Activated CD4-positive, alpha-beta memory T cell treated with anti-CD3 and anti-CD28 coated beads for 36 hours (primary cell): ENCODE data around the gene TTC12. TPM values are rescaled to one million over a fixed set of nuclear protein-coding genes. Genes with fewer than 3 reads are reported as not detected.

Experiments
- CTCF ChIA-PET: fragments of 350-600 bp; sonication (Branson Sonifier 250); formaldehyde crosslinking; loops from one replicate; lab custom pipeline; 2021; ENCODE audit warnings: antibody characterized with exemption, inconsistent platforms; lab: Charles Lee
- POLR2A ChIA-PET: fragments of 350-600 bp; sonication (Branson Sonifier 250); formaldehyde crosslinking; loops from one replicate; lab custom pipeline; 2021; ENCODE audit warnings: antibody characterized with exemption; lab: Charles Lee
- DNase-seq: peaks from one replicate; pipeline ENCODE4 v3.0.0-alpha.2; 2020
- H3K27ac Mint-ChIP-seq: one replicate; pipeline ENCODE4 v1.8.0; 2021; ENCODE audit warnings: mixed read lengths
- H3K27me3 Mint-ChIP-seq: one replicate; pipeline ENCODE4 v1.8.0; 2021; ENCODE audit warnings: mixed read lengths
- H3K36me3 Mint-ChIP-seq: one replicate; pipeline ENCODE4 v1.8.0; 2021; ENCODE audit warnings: mixed read lengths
- H3K4me1 Mint-ChIP-seq: one replicate; pipeline ENCODE4 v1.8.0; 2021; ENCODE audit warnings: low read depth, mixed read lengths
- H3K4me3 Mint-ChIP-seq: one replicate; pipeline ENCODE4 v1.8.0; 2021; ENCODE audit warnings: mild to moderate bottlenecking, mixed read lengths
- H3K9me3 Mint-ChIP-seq: one replicate; pipeline ENCODE4 v1.8.0; 2021; ENCODE audit warnings: mixed read lengths
- intact Hi-C: fragments of 100-400 bp; cut with micrococcal nuclease; formaldehyde crosslinking; loops from one replicate; pipeline ENCODE4 v1.15.1; 2023
- total RNA-seq, 2 experiments: library from RNA; stranded (reverse); gene quantifications; one replicate each; pipeline ENCODE4 v1.2.3, GENCODE V29; 2021

Gene TTC12, protein sequence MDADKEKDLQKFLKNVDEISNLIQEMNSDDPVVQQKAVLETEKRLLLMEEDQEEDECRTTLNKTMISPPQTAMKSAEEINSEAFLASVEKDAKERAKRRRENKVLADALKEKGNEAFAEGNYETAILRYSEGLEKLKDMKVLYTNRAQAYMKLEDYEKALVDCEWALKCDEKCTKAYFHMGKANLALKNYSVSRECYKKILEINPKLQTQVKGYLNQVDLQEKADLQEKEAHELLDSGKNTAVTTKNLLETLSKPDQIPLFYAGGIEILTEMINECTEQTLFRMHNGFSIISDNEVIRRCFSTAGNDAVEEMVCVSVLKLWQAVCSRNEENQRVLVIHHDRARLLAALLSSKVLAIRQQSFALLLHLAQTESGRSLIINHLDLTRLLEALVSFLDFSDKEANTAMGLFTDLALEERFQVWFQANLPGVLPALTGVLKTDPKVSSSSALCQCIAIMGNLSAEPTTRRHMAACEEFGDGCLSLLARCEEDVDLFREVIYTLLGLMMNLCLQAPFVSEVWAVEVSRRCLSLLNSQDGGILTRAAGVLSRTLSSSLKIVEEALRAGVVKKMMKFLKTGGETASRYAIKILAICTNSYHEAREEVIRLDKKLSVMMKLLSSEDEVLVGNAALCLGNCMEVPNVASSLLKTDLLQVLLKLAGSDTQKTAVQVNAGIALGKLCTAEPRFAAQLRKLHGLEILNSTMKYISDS
- 1 to 10 TPM; 7.4 to 8.9 TPM for total RNA-seq

- H3K9me3 Mint-ChIP-seq, result no peaks in the 10 kb centered on the region
- ChIA-PET POLR2A (interaction anchor here (0.6 to 1.9 kb wide), 4 partner anchors 8 to 87 kb away, joined by 3 to 5 read pairs (median 4); no protein-coding TSS in a partner anchor), CTCF (interaction anchor here (0.8 to 2.5 kb wide), 4 partner anchors 10 to 1034 kb away, joined by 3 to 13 read pairs (median 6); partner anchors contain the start of gene ZW10)
- H3K4me3 Mint-ChIP-seq, result peak within 1 kb of the TSS; percentile 83
- DNase-seq, result peak; percentile 96
- no peaks in the 10 kb centered on the region for H3K27me3 Mint-ChIP-seq
- H3K4me1 Mint-ChIP-seq, result peaks cover 23% of the 10 kb centered on the region
- peak within 1 kb of the TSS; percentile 77 for H3K27ac Mint-ChIP-seq
- H3K36me3 Mint-ChIP-seq, result peaks cover 19% of the 10 kb centered on the region
- intact Hi-C loops, result loop anchor here (1.0 to 10.0 kb wide), 6 partner anchors 272 to 1440 kb away; partner anchors contain the start of genes ALG9, CFAP68, FDXACB1 and PTS
Observed at GRCh38 chr11:113314389-113315301, at the start of gene TTC12. TSS of gene TTC12 (plus strand) at chr11:113314583. CDS start at chr11:113316258, 1,675 bp downstream.

DNA sequence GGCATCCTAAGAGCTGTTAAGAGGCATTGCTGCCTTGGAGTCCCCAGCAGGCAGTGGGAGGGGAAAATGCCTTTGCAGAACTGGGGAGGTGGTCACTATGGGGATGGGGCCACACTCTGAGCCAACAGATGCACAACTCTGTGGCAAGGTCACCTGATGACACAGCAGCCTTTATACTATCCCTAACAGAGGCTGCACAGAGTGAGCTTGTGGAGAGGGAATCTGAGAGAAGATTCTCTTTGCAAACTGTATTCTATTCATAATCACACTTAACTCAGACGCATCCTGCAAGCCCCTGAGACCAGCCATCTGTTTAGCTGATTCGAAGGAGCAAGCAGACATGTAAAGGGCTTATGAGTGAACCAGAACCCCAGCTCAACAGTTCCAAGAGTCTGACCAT is 49.0 kb upstream of the TTC12 start:
- H3K27me3 Mint-ChIP-seq, result peaks cover 2% of the 10 kb centered on the region
- H3K4me3 Mint-ChIP-seq, result no peak overlapping the region
- intact Hi-C loops, result no loop called here
- H3K27ac Mint-ChIP-seq, result no peak overlapping the region
- H3K36me3 Mint-ChIP-seq, result no peaks in the 10 kb centered on the region
- no peaks in the 10 kb centered on the region for H3K9me3 Mint-ChIP-seq
- H3K4me1 Mint-ChIP-seq, result no peaks in the 10 kb centered on the region
- CTCF ChIA-PET, result no interaction called here
- no peak for DNase-seq
- POLR2A ChIA-PET, result no interaction called here

- POLR2A ChIA-PET, result no interaction called here
- intact Hi-C loops, result no loop called here
- DNase-seq, result no peak
- Mint-ChIP-seq H3K27me3 (peaks cover 2% of the 10 kb centered on the region), H3K4me3 (no peak overlapping the region), H3K36me3 (no peaks in the 10 kb centered on the region), H3K27ac (no peak overlapping the region), H3K4me1 (no peaks in the 10 kb centered on the region), H3K9me3 (no peaks in the 10 kb centered on the region)
- CTCF ChIA-PET, result no interaction called here
Observed at GRCh38 chr11:113267493-113267892, 46.9 kb upstream of the TTC12 start.

DNA sequence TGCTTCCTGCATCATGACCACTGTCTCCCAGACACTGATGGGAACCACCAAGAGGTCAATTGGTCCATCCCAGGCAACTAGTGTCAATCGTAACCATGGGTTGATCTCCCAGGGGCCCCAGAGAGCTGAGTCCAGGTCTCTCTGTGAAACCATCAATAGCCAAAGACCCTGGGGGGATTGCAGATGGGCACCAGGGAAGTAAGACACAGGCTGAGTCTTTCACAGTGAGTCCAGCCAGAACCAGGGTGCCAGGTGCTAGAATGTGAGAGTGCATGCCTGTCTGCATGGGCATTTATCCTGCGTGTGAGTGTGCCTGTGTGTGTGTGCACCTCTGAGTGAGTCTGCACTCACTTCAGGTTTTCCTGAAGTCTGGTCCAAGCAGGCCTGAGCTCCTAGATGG is 45.3 kb upstream of the TTC12 start:
- Mint-ChIP-seq H3K4me3 (no peak overlapping the region), H3K9me3 (no peaks in the 10 kb centered on the region), H3K36me3 (no peaks in the 10 kb centered on the region), H3K27ac (no peak overlapping the region), H3K27me3 (peaks cover 2% of the 10 kb centered on the region), H3K4me1 (no peaks in the 10 kb centered on the region)
- CTCF ChIA-PET, result no interaction called here
- POLR2A ChIA-PET, result no interaction called here
- no peak for DNase-seq
- intact Hi-C loops, result no loop called here

- Mint-ChIP-seq H3K36me3 (no peaks in the 10 kb centered on the region), H3K27ac (no peak overlapping the region), H3K4me3 (no peak overlapping the region), H3K27me3 (peaks cover 2% of the 10 kb centered on the region), H3K9me3 (no peaks in the 10 kb centered on the region), H3K4me1 (no peaks in the 10 kb centered on the region)
- CTCF ChIA-PET, result no interaction called here
- intact Hi-C loops, result no loop called here
- POLR2A ChIA-PET, result no interaction called here
- DNase-seq, result no peak
Observed at GRCh38 chr11:113269636-113270035, 44.7 kb upstream of the TTC12 start.

DNA sequence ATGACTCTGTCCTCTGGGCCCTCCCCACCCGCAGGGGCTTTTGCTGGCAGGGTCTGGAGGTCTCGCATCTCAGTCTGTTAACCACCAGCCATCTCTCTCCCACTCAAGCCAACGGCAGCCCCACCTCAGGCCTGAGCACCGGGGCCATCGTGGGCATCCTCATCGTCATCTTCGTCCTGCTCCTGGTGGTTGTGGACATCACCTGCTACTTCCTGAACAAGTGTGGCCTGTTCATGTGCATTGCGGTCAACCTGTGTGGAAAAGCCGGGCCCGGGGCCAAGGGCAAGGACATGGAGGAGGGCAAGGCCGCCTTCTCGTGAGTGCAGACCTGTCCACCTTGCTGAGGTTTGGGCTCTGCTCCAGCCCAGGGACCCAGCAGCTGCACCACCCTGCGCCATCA is 44.3 kb upstream of the TTC12 start:
- no peaks in the 10 kb centered on the region for H3K36me3 Mint-ChIP-seq
- intact Hi-C loops, result no loop called here
- ChIA-PET POLR2A (no interaction called here), CTCF (no interaction called here)
- no peaks in the 10 kb centered on the region for H3K4me1 Mint-ChIP-seq
- DNase-seq, result no peak
- no peak overlapping the region for H3K4me3 Mint-ChIP-seq
- H3K27me3 Mint-ChIP-seq, result peaks cover 2% of the 10 kb centered on the region
- H3K9me3 Mint-ChIP-seq, result no peaks in the 10 kb centered on the region
- H3K27ac Mint-ChIP-seq, result no peak overlapping the region

GRCh38 chr11:113271551-113272245 is 42.7 kb upstream of the TTC12 start:
- DNase-seq, result no peak
- intact Hi-C loops, result no loop called here
- no peaks in the 10 kb centered on the region for H3K36me3 Mint-ChIP-seq
- no peaks in the 10 kb centered on the region for H3K27me3 Mint-ChIP-seq
- H3K4me1 Mint-ChIP-seq, result no peaks in the 10 kb centered on the region
- H3K4me3 Mint-ChIP-seq, result no peak overlapping the region
- ChIA-PET POLR2A (no interaction called here), CTCF (no interaction called here)
- H3K9me3 Mint-ChIP-seq, result no peaks in the 10 kb centered on the region
- H3K27ac Mint-ChIP-seq, result no peak overlapping the region

DNA sequence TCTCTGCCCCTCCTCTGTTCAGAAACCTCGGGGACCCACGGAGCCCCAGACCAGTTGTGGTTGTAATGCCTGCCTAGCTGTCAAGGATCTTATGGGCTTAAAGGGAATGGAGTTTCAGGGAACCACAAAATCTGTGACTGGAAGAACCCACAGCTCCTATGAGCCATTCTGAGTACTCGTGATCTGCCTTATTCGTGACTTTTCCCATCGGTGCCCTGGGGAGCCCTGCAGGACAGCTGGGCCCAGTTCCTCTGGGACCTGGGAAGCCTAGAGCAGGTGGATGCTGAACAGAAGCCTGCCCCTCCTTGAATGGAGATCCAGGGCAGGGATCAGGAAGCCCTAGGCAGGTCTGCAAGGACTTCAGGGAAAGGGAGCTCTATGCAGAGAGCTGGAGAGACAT is 42.1 kb upstream of the TTC12 start:
- DNase-seq, result no peak
- Mint-ChIP-seq H3K4me3 (no peak overlapping the region), H3K36me3 (no peaks in the 10 kb centered on the region), H3K27me3 (no peaks in the 10 kb centered on the region), H3K4me1 (no peaks in the 10 kb centered on the region), H3K27ac (no peak overlapping the region), H3K9me3 (no peaks in the 10 kb centered on the region)
- intact Hi-C loops, result no loop called here
- CTCF ChIA-PET, result no interaction called here
- POLR2A ChIA-PET, result no interaction called here

DNA sequence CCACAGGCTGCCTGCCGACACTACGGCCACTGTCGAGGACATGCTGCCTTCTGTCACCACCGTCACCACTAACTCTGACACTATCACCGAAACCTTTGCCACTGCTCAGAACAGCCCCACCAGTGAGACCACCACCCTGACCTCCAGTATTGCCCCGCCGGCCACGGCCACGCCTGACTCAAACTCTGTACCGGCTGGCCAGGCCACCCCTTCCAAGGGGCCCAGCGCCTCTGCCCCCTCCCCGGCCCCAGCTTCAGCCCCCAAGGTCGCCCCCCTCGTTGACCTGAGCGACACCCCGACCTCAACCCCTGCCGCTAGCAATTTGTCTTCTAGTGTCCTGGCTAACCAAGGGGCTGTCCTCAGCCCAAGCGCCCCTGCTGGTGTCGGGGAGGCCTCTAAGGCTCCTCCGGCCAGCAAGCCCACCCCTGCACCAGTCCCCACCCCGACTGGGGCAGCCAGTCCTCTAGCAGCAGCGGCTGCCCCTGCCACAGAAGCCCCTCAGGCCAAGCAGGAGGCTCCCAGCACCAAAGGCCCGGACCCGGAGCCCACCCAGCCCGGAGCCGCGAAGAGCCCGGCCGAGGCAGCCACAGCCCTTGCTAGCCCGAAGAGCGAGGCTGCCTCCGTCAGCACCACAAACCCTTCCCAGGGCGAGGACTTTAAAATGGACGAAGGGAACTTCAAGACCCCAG is 41.3 kb upstream of the TTC12 start:
- DNase-seq, result no peak
- intact Hi-C loops, result no loop called here
- ChIA-PET CTCF (no interaction called here), POLR2A (no interaction called here)
- H3K27me3 Mint-ChIP-seq, result no peaks in the 10 kb centered on the region
- H3K4me3 Mint-ChIP-seq, result no peak overlapping the region
- no peaks in the 10 kb centered on the region for H3K4me1 Mint-ChIP-seq
- no peaks in the 10 kb centered on the region for H3K36me3 Mint-ChIP-seq
- no peaks in the 10 kb centered on the region for H3K9me3 Mint-ChIP-seq
- no peak overlapping the region for H3K27ac Mint-ChIP-seq

- Mint-ChIP-seq H3K36me3 (no peaks in the 10 kb centered on the region), H3K27ac (no peak overlapping the region), H3K4me1 (no peaks in the 10 kb centered on the region), H3K27me3 (no peaks in the 10 kb centered on the region), H3K9me3 (no peaks in the 10 kb centered on the region), H3K4me3 (no peak overlapping the region)
- DNase-seq, result no peak
- ChIA-PET CTCF (no interaction called here), POLR2A (no interaction called here)
- intact Hi-C loops, result no loop called here
Observed at GRCh38 chr11:113273720-113274119, 40.7 kb upstream of the TTC12 start.
